Smooth muscle cell (in vitro differentiated cells): ENCODE measurements around the gene S100A13. TPM values are rescaled to one million over a fixed set of nuclear protein-coding genes. Genes with fewer than 3 reads are reported as not detected.

Experiments used
- DNase-seq: peaks from one replicate; lab custom pipeline; 2025; ENCODE audit not compliant: unreplicated experiment; lab: John Stamatoyannopoulos, UW
- H2AFZ ChIP-seq: fragments of 200-600 bp; sonication (generic); 2 replicates; pipeline ENCODE4 v1.6.0; 2016; ENCODE audit warnings: antibody characterized with exemption, low read depth, mild to moderate bottlenecking
- H3F3A ChIP-seq: fragments of 200-600 bp; sonication (generic); 2 replicates; pipeline ENCODE4 v1.6.0; 2017; ENCODE audit warnings: antibody characterized with exemption, low read depth
- H3K27ac ChIP-seq: fragments of 200-600 bp; sonication (generic); 2 replicates; pipeline ENCODE4 v1.5.1; 2016; ENCODE audit warnings: low read depth, mild to moderate bottlenecking
- H3K27me3 ChIP-seq: fragments of 200-600 bp; sonication (generic); 2 replicates; pipeline ENCODE4 v1.6.1; 2016; ENCODE audit warnings: low read depth, mild to moderate bottlenecking
- H3K36me3 ChIP-seq: fragments of 200-600 bp; sonication (generic); 2 replicates; pipeline ENCODE4 v1.5.1; 2016; ENCODE audit warnings: low read depth
- H3K4me1 ChIP-seq: fragments of 200-600 bp; sonication (generic); 2 replicates; pipeline ENCODE4 v1.5.1; 2016; ENCODE audit warnings: low read depth
- H3K4me2 ChIP-seq: fragments of 200-600 bp; sonication (generic); 2 replicates; pipeline ENCODE4 v1.6.0; 2016; ENCODE audit warnings: mild to moderate bottlenecking
- H3K4me3 ChIP-seq: fragments of 200-600 bp; sonication (generic); 2 replicates; pipeline ENCODE4 v1.5.1; 2016; ENCODE audit warnings: mild to moderate bottlenecking
- H3K79me2 ChIP-seq: fragments of 200-600 bp; sonication (generic); 2 replicates; pipeline ENCODE4 v1.6.0; 2016; ENCODE audit warnings: low read depth, mild to moderate bottlenecking
- H3K9ac ChIP-seq: fragments of 200-600 bp; sonication (generic); 2 replicates; pipeline ENCODE4 v1.6.0; 2016; ENCODE audit warnings: low read depth
- H3K9me3 ChIP-seq: fragments of 200-600 bp; sonication (generic); replicated peaks from 2 replicates; pipeline ENCODE4 v1.5.1; 2016; ENCODE audit warnings: low read depth
- H4K20me1 ChIP-seq: fragments of 200-600 bp; sonication (generic); 2 replicates; pipeline ENCODE4 v1.6.0; 2016; ENCODE audit warnings: low read depth
- WGBS: methylation state at CpG from one replicate; pipeline ENCODE4 v1.1.7; 2016; ENCODE audit warnings: low lambda C conversion rate; 5-methylcytosine and 5-hydroxymethylcytosine counted together
- polyA plus RNA-seq: library from polyadenylated mRNA; unstranded; fragments of >200 nt; fragmentation: Nextera tagmentation; extraction: Ambion mirVana; gene quantifications from 2 replicates; pipeline ENCODE4 v1.2.1, GENCODE V29; 2016
- total RNA-seq: library from RNA; depleted of rRNA; stranded (reverse); fragments of >200 nt; gene quantifications from 2 replicates; pipeline ENCODE4 v1.2.3, GENCODE V29; 2014
- TF ChIP-seq, protein P1 (sequence below): fragments of 200-600 bp; sonication (generic); IDR thresholded peaks from 2 replicates; pipeline ENCODE4 v1.5.1; 2017; ENCODE audit warnings: borderline replicate concordance, mild to moderate bottlenecking, antibody characterized with exemption; ENCODE audit not compliant: insufficient read depth, poor library complexity, severe bottlenecking

S100A13 gene
- total and polyA plus RNA-seq, 2 experiments from 2014 or later = 158 to 498 TPM

GRCh38 chr1:153623101-153623500 is 4.2 kb downstream of the S100A13 start:
- H3K9me3 ChIP-seq = no peaks in the 10 kb centered on the region
- H3K36me3 ChIP-seq = peaks cover 4% of the 10 kb centered on the region
- no peak overlapping the region for H3K27ac ChIP-seq
- H3F3A ChIP-seq = no peaks in the 10 kb centered on the region
- H3K4me1 ChIP-seq = peaks cover 8% of the 10 kb centered on the region
- TF ChIP-seq, protein P1, sequence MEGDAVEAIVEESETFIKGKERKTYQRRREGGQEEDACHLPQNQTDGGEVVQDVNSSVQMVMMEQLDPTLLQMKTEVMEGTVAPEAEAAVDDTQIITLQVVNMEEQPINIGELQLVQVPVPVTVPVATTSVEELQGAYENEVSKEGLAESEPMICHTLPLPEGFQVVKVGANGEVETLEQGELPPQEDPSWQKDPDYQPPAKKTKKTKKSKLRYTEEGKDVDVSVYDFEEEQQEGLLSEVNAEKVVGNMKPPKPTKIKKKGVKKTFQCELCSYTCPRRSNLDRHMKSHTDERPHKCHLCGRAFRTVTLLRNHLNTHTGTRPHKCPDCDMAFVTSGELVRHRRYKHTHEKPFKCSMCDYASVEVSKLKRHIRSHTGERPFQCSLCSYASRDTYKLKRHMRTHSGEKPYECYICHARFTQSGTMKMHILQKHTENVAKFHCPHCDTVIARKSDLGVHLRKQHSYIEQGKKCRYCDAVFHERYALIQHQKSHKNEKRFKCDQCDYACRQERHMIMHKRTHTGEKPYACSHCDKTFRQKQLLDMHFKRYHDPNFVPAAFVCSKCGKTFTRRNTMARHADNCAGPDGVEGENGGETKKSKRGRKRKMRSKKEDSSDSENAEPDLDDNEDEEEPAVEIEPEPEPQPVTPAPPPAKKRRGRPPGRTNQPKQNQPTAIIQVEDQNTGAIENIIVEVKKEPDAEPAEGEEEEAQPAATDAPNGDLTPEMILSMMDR = no peak
- WGBS = 73% methylated on average over 7 of the region's 7 CpGs
- H3K27me3 ChIP-seq = no peaks in the 10 kb centered on the region
- no peak overlapping the region for H3K9ac ChIP-seq
- H3K4me2 ChIP-seq = no peak overlapping the region
- H4K20me1 ChIP-seq = no peaks in the 10 kb centered on the region
- DNase-seq = no peak
- H3K4me3 ChIP-seq = no peak overlapping the region
- no peak overlapping the region for H2AFZ ChIP-seq
- peaks cover 6% of the 10 kb centered on the region for H3K79me2 ChIP-seq

DNA sequence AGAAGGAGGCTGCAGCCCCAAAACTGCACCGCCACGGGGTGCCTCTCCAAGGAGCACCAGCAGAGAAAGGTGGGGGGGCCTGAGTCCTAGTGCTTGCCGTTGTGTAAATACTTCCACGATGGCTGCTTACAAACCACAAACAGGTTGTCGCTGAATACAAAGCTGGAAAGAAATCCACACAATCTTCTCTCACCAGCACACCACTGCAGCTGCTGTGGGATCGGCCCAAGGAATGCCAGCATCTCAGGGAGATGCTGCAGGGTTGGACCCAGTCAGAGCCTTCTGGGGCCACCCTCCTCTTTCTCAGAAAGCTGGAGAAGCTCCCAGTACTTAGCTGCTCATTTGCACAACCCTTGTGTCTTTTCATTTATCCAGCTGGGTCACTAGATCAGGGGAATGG is 8.1 kb downstream of the S100A13 start:
- Histone ChIP-seq H3K79me2 (no peaks in the 10 kb centered on the region), H3F3A (no peaks in the 10 kb centered on the region), H3K27ac (no peak overlapping the region), H3K4me2 (no peak overlapping the region), H2AFZ (no peak overlapping the region), H3K9ac (no peak overlapping the region), H3K4me1 (no peaks in the 10 kb centered on the region), H3K4me3 (no peak overlapping the region), H3K36me3 (peaks cover 4% of the 10 kb centered on the region), H3K9me3 (no peaks in the 10 kb centered on the region), H4K20me1 (no peaks in the 10 kb centered on the region), H3K27me3 (no peaks in the 10 kb centered on the region)
- no peak for DNase-seq
- 95% methylated on average over 6 of the region's 6 CpGs for WGBS
- TF ChIP-seq, protein P1 = no peak

DNA sequence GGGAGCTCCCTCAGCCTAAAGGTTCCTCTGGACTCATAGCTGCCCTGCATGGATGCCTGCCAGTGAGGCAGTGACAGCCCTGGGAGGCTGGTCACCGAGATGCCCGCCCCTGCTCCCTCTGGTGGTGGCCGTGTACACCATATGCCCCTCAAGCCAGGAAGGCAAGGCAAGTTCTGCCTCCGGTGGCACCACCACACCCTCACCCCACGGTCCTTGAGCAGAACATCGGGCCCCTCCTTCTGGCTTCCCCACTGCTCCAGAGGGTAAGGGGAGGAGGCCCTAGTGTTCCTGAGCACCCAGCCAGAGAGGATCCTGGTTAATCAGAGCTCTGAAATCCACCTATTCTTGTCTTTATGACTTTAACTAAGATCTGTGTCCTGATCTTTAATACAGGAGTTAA is 9.6 kb downstream of the S100A13 start:
- TF ChIP-seq, protein P1 = peak; percentile 49
- no peak overlapping the region for H3K4me2 ChIP-seq
- peaks cover 6% of the 10 kb centered on the region for H3K4me1 ChIP-seq
- H3F3A ChIP-seq = no peaks in the 10 kb centered on the region
- H3K4me3 ChIP-seq = no peak overlapping the region
- H3K27ac ChIP-seq = no peak overlapping the region
- H3K9ac ChIP-seq = no peak overlapping the region
- DNase-seq = no peak
- no peak overlapping the region for H2AFZ ChIP-seq
- peaks cover 10% of the 10 kb centered on the region for H3K79me2 ChIP-seq
- no peaks in the 10 kb centered on the region for H3K36me3 ChIP-seq
- no peaks in the 10 kb centered on the region for H3K27me3 ChIP-seq
- no peaks in the 10 kb centered on the region for H4K20me1 ChIP-seq
- WGBS = 62% methylated on average over 6 of the region's 6 CpGs
- H3K9me3 ChIP-seq = no peaks in the 10 kb centered on the region

- Histone ChIP-seq H3K4me2 (no peak overlapping the region), H3K9ac (no peak overlapping the region), H3K4me1 (peaks cover 14% of the 10 kb centered on the region), H3K9me3 (no peaks in the 10 kb centered on the region), H3K4me3 (no peak overlapping the region), H3K27ac (no peak overlapping the region), H3K79me2 (peaks cover 17% of the 10 kb centered on the region), H3K36me3 (no peaks in the 10 kb centered on the region), H2AFZ (no peak overlapping the region), H3F3A (no peaks in the 10 kb centered on the region), H4K20me1 (no peaks in the 10 kb centered on the region), H3K27me3 (no peaks in the 10 kb centered on the region)
- 93% methylated on average over 5 of the region's 5 CpGs for WGBS
- no peak for DNase-seq
- TF ChIP-seq, protein P1 = no peak
Observed at GRCh38 chr1:153616917-153617311, 10.4 kb downstream of the S100A13 start.
